ENCODE measurements around the gene MVK.

DNA sequence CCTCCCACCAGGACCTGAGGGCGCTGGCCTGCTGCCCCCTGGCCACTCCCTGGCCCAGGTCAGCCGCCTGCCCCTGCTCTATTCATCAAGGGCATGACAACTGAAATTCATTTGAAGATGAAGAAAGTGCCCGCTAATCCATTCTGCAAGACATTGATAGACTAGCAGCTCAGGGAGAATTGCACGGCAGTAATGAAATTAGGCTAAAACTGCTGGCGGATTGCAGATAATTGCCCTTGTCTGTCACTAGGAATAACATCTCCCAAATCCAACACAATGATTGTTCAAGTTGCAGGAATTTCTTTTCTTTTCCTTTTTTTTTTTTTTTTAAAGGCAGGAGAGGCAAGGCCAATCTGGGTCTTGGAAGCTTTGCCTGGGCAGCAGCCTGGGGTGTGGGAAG, 44.5 kb downstream of the MVK start:
- TF ChIP-seq CTCF (IDR thresholded peaks at IDR 0.05): no peak
- no peak for TF ChIP-seq POLR2A (IDR thresholded peaks at IDR 0.05)
- TF ChIP-seq POLR2AphosphoS5 (IDR thresholded peaks at IDR 0.05): no peak
- no peak for TF ChIP-seq EP300 (IDR thresholded peaks at IDR 0.05)

Data from stomach (tissue), 4 donors.